ENCODE results near the gene TNS1. TPM values are rescaled to one million over a fixed set of nuclear protein-coding genes. Genes with fewer than 3 reads are reported as not detected.

The TNS1 gene
- total RNA-seq, 1 experiment from 2014 or later, result 1.5 TPM

- TF ChIP-seq EZH2 (IDR thresholded peaks at IDR 0.05; ENCODE audit: low read length, unreplicated experiment) (no peak), EZH2phosphoT487 (IDR thresholded peaks at IDR 0.05; ENCODE audit: borderline replicate concordance, low read length) (no peak), CTCF (conservative IDR thresholded peaks at IDR 0.05; ENCODE audit: low read depth, low read length) (no peak)
- H3F3A ChIP-seq (ENCODE audit: low read length, unreplicated experiment), result no peaks in the 10 kb centered on the region
- H4K20me1 ChIP-seq (ENCODE audit: low read length), result no peaks in the 10 kb centered on the region
- ChIA-PET CTCF (no interaction called here), POLR2A (ENCODE audit: unreplicated experiment) (no interaction called here)
- H3K79me2 ChIP-seq (ENCODE audit: low read length), result no peaks in the 10 kb centered on the region
- intact Hi-C loops (cut with micrococcal nuclease), result no loop called here
- DNase-seq (no peak), ATAC-seq (no peak)
- no peak overlapping the region for H3K9ac ChIP-seq (ENCODE audit: low read length)
- no peak overlapping the region for H3K4me2 ChIP-seq (ENCODE audit: low read length)
- H3K4me3 ChIP-seq (ENCODE audit: low read length), result no peak overlapping the region
- no TSS peak for BruUV-seq (replicated peaks)
- no peaks in the 10 kb centered on the region for H3K9me2 ChIP-seq (replicated peaks; ENCODE audit: low read length)
- H3K36me3 ChIP-seq (ENCODE audit: low read depth, low read length), result no peaks in the 10 kb centered on the region
- no peaks in the 10 kb centered on the region for H3K9me3 ChIP-seq (ENCODE audit: low read length)
- H3K27me3 ChIP-seq (ENCODE audit: low read length), result peaks cover 62% of the 10 kb centered on the region
- H3K4me1 ChIP-seq (ENCODE audit: insufficient read depth, low read length), result no peaks in the 10 kb centered on the region
- H2AFZ ChIP-seq (ENCODE audit: low read length), result no peak overlapping the region
- no peak overlapping the region for H3K27ac ChIP-seq (ENCODE audit: low read length)
Observed at GRCh38 chr2:217977840-217978535, 24.8 kb downstream of the TNS1 start.

GRCh38 chr2:217976301-217976700 is 26.5 kb downstream of the TNS1 start:
- no peak for DNase-seq
- peaks cover 77% of the 10 kb centered on the region for H3K27me3 ChIP-seq (ENCODE audit: low read length)
- no peaks in the 10 kb centered on the region for H3K9me3 ChIP-seq (ENCODE audit: low read length)
- H3K4me3 ChIP-seq (ENCODE audit: low read length), result no peak overlapping the region
- no peak overlapping the region for H3K4me2 ChIP-seq (ENCODE audit: low read length)
- no peak overlapping the region for H3K9ac ChIP-seq (ENCODE audit: low read length)
- H3F3A ChIP-seq (ENCODE audit: low read length, unreplicated experiment), result no peaks in the 10 kb centered on the region
- no peaks in the 10 kb centered on the region for H3K9me2 ChIP-seq (replicated peaks; ENCODE audit: low read length)
- H3K4me1 ChIP-seq (ENCODE audit: insufficient read depth, low read length), result no peaks in the 10 kb centered on the region
- no peaks in the 10 kb centered on the region for H4K20me1 ChIP-seq (ENCODE audit: low read length)
- ATAC-seq, result no peak
- POLR2A ChIA-PET (ENCODE audit: unreplicated experiment), result no interaction called here
- H3K79me2 ChIP-seq (ENCODE audit: low read length), result no peaks in the 10 kb centered on the region
- H3K36me3 ChIP-seq (ENCODE audit: low read depth, low read length), result no peaks in the 10 kb centered on the region
- H3K27ac ChIP-seq (ENCODE audit: low read length), result no peak overlapping the region
- no TSS peak for BruUV-seq (replicated peaks)
- CTCF ChIA-PET, result no interaction called here
- TF ChIP-seq CTCF (conservative IDR thresholded peaks at IDR 0.05; ENCODE audit: low read depth, low read length), result no peak
- no peak for TF ChIP-seq EZH2phosphoT487 (IDR thresholded peaks at IDR 0.05; ENCODE audit: borderline replicate concordance, low read length)
- no peak for TF ChIP-seq EZH2 (IDR thresholded peaks at IDR 0.05; ENCODE audit: low read length, unreplicated experiment)
- intact Hi-C loops (cut with micrococcal nuclease), result no loop called here
- no peak overlapping the region for H2AFZ ChIP-seq (ENCODE audit: low read length)

GRCh38 chr2:217975626-217976025 is 27.2 kb downstream of the TNS1 start:
- Histone ChIP-seq H4K20me1 (ENCODE audit: low read length) (no peaks in the 10 kb centered on the region), H3K27ac (ENCODE audit: low read length) (no peak overlapping the region), H3K9ac (ENCODE audit: low read length) (no peak overlapping the region), H3K79me2 (ENCODE audit: low read length) (no peaks in the 10 kb centered on the region), H3K9me3 (ENCODE audit: low read length) (no peaks in the 10 kb centered on the region), H3K36me3 (ENCODE audit: low read depth, low read length) (no peaks in the 10 kb centered on the region), H3K4me2 (ENCODE audit: low read length) (no peak overlapping the region), H3K4me1 (ENCODE audit: insufficient read depth, low read length) (no peaks in the 10 kb centered on the region), H2AFZ (ENCODE audit: low read length) (no peak overlapping the region), H3K27me3 (ENCODE audit: low read length) (peaks cover 83% of the 10 kb centered on the region), H3K4me3 (ENCODE audit: low read length) (no peak overlapping the region), H3F3A (ENCODE audit: low read length, unreplicated experiment) (no peaks in the 10 kb centered on the region), H3K9me2 (replicated peaks; ENCODE audit: low read length) (no peaks in the 10 kb centered on the region)
- DNase-seq (no peak), ATAC-seq (no peak)
- ChIA-PET POLR2A (ENCODE audit: unreplicated experiment) (no interaction called here), CTCF (no interaction called here)
- no peak for TF ChIP-seq EZH2phosphoT487 (IDR thresholded peaks at IDR 0.05; ENCODE audit: borderline replicate concordance, low read length)
- TF ChIP-seq CTCF (conservative IDR thresholded peaks at IDR 0.05; ENCODE audit: low read depth, low read length), result no peak
- TF ChIP-seq EZH2 (IDR thresholded peaks at IDR 0.05; ENCODE audit: low read length, unreplicated experiment), result no peak
- no TSS peak for BruUV-seq (replicated peaks)
- intact Hi-C loops (cut with micrococcal nuclease), result no loop called here
